MCF 10A (cell line): ENCODE measurements around the gene VSTM4. TPM values are rescaled to one million over a fixed set of nuclear protein-coding genes. Genes with fewer than 3 reads are reported as not detected.

ENCODE experiments used
- BruUV-seq: library from RNA; stranded (reverse); fragments of 400-500 nt; replicated peaks from 2 replicates; lab custom pipeline; 2021; lab: Mats Ljungman, UMichigan
- CTCF ChIA-PET: fragments of 300-600 bp; sonication (Branson Sonifier 250); formaldehyde crosslinking; extraction: SDS; loops from one replicate; lab custom pipeline; 2021; ENCODE audit warnings: antibody characterized with exemption, inconsistent platforms; lab: Yijun Ruan, JAX
- POLR2A ChIA-PET: fragments of 300-600, 350-650 bp; sonication (Branson Sonifier 250); formaldehyde crosslinking; extraction: SDS; loops from one replicate; lab custom pipeline; 2020; ENCODE audit warnings: antibody characterized with exemption, inconsistent platforms; lab: Yijun Ruan, JAX
- DNase-seq: peaks from one replicate; pipeline ENCODE4 v3.0.0-alpha.2; 2018; ENCODE audit not compliant: unreplicated experiment
- H3K27ac Mint-ChIP-seq: one replicate; pipeline ENCODE4 v1.8.0; 2022; ENCODE audit warnings: mild to moderate bottlenecking, low read depth, mixed read lengths; ENCODE audit not compliant: unreplicated experiment
- H3K27me3 Mint-ChIP-seq: one replicate; pipeline ENCODE4 v1.8.0; 2022; ENCODE audit warnings: mixed read lengths; ENCODE audit not compliant: insufficient read depth, unreplicated experiment
- H3K36me3 Mint-ChIP-seq: one replicate; pipeline ENCODE4 v1.8.0; 2022; ENCODE audit warnings: mild to moderate bottlenecking, moderate library complexity, mixed read lengths; ENCODE audit not compliant: insufficient read depth, unreplicated experiment
- H3K4me1 Mint-ChIP-seq: one replicate; pipeline ENCODE4 v1.8.0; 2022; ENCODE audit warnings: mixed read lengths; ENCODE audit not compliant: insufficient read depth, unreplicated experiment
- H3K4me3 Mint-ChIP-seq: one replicate; pipeline ENCODE4 v1.8.0; 2022; ENCODE audit warnings: mild to moderate bottlenecking, moderate library complexity, mixed read lengths; ENCODE audit not compliant: unreplicated experiment
- H3K9me3 Mint-ChIP-seq: one replicate; pipeline ENCODE4 v1.8.0; 2022; ENCODE audit warnings: mixed read lengths; ENCODE audit not compliant: unreplicated experiment
- CTCF ChIP-seq: fragments of 200-600 bp; IDR thresholded peaks from one replicate; pipeline ENCODE4 v1.8.0; 2022; ENCODE audit warnings: antibody characterized with exemption, mild to moderate bottlenecking; ENCODE audit not compliant: unreplicated experiment
- intact Hi-C: fragments of 100-400 bp; cut with micrococcal nuclease; formaldehyde crosslinking; loops from 2 replicates; pipeline ENCODE4 v1.14.1; 2022
- total RNA-seq: library from RNA; stranded (reverse); gene quantifications from 2 replicates; pipeline ENCODE4 v1.2.3, GENCODE V29; 2022

The VSTM4 gene
- total RNA-seq, 1 experiment from 2014 or later: not detected

DNA sequence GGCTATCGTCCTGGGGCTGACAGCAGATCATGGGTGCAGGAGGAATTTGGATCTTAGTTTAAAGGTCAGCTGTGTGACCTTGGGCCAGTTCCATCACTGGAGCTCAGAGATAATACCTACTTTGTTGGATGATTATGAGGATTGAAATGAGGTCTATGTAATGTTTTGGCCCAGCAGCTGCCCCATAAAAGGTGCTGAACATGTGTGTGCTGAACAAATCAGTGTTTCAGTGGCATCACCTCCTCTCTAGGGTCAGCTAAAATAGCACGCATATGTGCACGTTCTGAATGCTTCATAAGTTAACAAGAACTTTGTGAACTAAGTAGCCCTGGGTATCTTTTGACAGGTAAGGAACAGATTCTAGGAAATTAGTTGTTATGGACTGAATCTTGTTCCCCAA, 90.8 kb downstream of the VSTM4 start:
- peaks cover 37% of the 10 kb centered on the region for H3K27me3 Mint-ChIP-seq
- no peaks in the 10 kb centered on the region for H3K4me1 Mint-ChIP-seq
- ChIA-PET CTCF (no interaction called here), POLR2A (interaction anchor here (0.7 kb wide), 1 partner anchor 38 kb away, joined by 3 read pairs; no protein-coding TSS in a partner anchor)
- no peak for TF ChIP-seq CTCF
- DNase-seq: no peak
- H3K36me3 Mint-ChIP-seq: no peaks in the 10 kb centered on the region
- H3K27ac Mint-ChIP-seq: no peak overlapping the region
- no TSS peak for BruUV-seq
- no peaks in the 10 kb centered on the region for H3K9me3 Mint-ChIP-seq
- intact Hi-C loops: no loop called here
- H3K4me3 Mint-ChIP-seq: no peak overlapping the region

DNA sequence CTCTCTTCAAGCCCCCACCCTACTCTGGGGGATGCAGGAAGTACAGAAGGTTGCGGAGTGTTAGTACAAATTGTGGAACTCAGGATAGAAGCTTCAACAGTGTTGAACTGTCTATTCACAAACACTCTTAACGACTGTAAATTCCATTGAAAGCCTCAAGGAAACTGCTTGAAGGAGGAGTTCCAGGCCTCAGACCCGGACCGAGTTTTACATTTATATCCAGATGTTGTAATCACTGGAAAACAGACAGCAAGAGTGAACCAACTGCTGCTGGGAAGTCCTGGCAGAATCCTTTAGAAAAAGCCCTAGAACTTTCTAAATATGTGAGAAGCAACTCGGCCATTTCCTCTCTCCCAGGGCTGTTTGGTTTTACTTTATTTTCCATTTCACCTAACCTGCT, 91.6 kb downstream of the VSTM4 start:
- Mint-ChIP-seq H3K27me3 (peaks cover 42% of the 10 kb centered on the region), H3K4me3 (no peak overlapping the region), H3K36me3 (no peaks in the 10 kb centered on the region), H3K4me1 (no peaks in the 10 kb centered on the region), H3K9me3 (no peaks in the 10 kb centered on the region), H3K27ac (no peak overlapping the region)
- ChIA-PET POLR2A (no interaction called here), CTCF (interaction anchor here (0.5 kb wide), 1 partner anchor 11 kb away, joined by 3 read pairs; no protein-coding TSS in a partner anchor)
- intact Hi-C loops: no loop called here
- no peak for DNase-seq
- no TSS peak for BruUV-seq
- TF ChIP-seq CTCF: no peak

DNA sequence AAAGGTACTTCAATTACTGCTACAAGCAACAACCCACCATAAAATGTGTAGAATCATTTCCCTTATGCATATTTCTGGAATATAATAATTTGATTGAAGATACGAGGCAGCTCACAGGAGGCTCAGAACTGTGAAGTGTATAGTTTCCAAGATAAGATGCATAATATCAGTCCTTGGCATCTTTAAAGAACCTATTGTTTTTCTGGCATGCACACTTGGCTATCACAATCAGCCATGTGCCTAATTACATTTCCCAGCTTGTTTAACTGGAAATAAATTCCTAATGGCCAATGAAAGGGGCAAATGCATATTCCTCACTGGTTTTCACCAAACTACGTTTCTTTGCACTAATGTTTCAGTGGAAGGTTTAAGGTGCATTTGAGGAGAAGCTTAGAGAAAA, 92.3 kb downstream of the VSTM4 start:
- intact Hi-C loops: no loop called here
- Mint-ChIP-seq H3K27me3 (peaks cover 38% of the 10 kb centered on the region), H3K4me1 (no peaks in the 10 kb centered on the region), H3K36me3 (no peaks in the 10 kb centered on the region), H3K9me3 (no peaks in the 10 kb centered on the region), H3K4me3 (no peak overlapping the region), H3K27ac (no peak overlapping the region)
- ChIA-PET CTCF (interaction anchor here (0.5 kb wide), 1 partner anchor 10 kb away, joined by 3 read pairs; no protein-coding TSS in a partner anchor), POLR2A (no interaction called here)
- no TSS peak for BruUV-seq
- DNase-seq: no peak
- TF ChIP-seq CTCF: no peak

GRCh38 chr10:49021685-49022084, 93.6 kb downstream of the VSTM4 start:
- TF ChIP-seq CTCF: no peak
- ChIA-PET CTCF (interaction anchor here (0.5 kb wide), 1 partner anchor 46 kb away, joined by 3 read pairs; no protein-coding TSS in a partner anchor), POLR2A (interaction anchor here (0.5 kb wide), 1 partner anchor 49 kb away, joined by 7 read pairs; no protein-coding TSS in a partner anchor)
- no peak for DNase-seq
- Mint-ChIP-seq H3K27me3 (peaks cover 25% of the 10 kb centered on the region), H3K27ac (no peak overlapping the region), H3K9me3 (no peaks in the 10 kb centered on the region), H3K4me3 (no peak overlapping the region), H3K36me3 (no peaks in the 10 kb centered on the region), H3K4me1 (no peaks in the 10 kb centered on the region)
- no TSS peak for BruUV-seq
- intact Hi-C loops: no loop called here
